GM12872 (cell line): ENCODE data around the gene KLHL3.
A peak's percentile ranks its signal among the peaks of the same experiment; 100 is the strongest.

Experiments
- TF ChIP-seq, protein P1 (sequence below): IDR thresholded peaks from 3 replicates; pipeline ENCODE4 v1.5.1; 2011; ENCODE audit warnings: low read depth, mild to moderate bottlenecking, low read length, moderate library complexity; ENCODE audit not compliant: insufficient read depth

Gene KLHL3, protein sequence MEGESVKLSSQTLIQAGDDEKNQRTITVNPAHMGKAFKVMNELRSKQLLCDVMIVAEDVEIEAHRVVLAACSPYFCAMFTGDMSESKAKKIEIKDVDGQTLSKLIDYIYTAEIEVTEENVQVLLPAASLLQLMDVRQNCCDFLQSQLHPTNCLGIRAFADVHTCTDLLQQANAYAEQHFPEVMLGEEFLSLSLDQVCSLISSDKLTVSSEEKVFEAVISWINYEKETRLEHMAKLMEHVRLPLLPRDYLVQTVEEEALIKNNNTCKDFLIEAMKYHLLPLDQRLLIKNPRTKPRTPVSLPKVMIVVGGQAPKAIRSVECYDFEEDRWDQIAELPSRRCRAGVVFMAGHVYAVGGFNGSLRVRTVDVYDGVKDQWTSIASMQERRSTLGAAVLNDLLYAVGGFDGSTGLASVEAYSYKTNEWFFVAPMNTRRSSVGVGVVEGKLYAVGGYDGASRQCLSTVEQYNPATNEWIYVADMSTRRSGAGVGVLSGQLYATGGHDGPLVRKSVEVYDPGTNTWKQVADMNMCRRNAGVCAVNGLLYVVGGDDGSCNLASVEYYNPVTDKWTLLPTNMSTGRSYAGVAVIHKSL

DNA sequence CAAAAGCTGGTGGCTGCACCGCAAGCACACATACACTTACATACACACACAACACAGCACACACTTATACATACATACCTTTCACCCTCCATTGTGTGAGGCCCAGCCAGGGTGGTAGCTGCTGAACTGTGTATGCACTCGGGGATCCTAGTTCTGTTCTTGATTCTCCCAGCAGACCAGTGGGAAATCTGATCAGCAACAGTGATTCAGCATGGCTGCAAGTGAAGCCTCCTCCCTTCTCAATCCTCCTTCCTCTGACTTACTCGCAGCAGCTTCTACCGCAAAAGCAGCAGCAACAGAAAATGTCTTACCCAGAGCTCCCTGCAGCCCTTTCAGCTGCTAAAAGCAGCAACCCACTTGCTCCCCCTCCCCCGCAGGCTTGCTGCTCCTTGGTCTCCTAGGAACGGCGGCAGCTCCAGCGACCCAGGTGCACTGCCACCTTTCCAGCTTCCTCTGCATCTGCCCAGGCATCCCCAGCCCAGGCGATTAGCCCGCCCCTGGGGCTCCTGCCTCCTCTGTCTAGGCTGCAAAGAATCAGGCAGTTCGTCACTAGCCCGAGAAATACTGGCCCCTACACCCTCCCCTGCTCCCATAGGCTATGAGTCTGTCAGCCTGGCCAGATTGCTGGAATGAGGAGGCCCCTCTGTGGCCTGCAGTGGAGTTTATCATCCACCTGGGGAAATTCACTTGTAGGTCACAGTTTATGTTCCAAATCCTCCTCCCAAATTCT is at the start of gene KLHL3:
Gene KLHL3, minus strand, starts transcription at position 535 of the 730 bp plus-strand sequence. Its CDS starts 443 bp downstream, at position 92.
- TF ChIP-seq, protein P1, sequence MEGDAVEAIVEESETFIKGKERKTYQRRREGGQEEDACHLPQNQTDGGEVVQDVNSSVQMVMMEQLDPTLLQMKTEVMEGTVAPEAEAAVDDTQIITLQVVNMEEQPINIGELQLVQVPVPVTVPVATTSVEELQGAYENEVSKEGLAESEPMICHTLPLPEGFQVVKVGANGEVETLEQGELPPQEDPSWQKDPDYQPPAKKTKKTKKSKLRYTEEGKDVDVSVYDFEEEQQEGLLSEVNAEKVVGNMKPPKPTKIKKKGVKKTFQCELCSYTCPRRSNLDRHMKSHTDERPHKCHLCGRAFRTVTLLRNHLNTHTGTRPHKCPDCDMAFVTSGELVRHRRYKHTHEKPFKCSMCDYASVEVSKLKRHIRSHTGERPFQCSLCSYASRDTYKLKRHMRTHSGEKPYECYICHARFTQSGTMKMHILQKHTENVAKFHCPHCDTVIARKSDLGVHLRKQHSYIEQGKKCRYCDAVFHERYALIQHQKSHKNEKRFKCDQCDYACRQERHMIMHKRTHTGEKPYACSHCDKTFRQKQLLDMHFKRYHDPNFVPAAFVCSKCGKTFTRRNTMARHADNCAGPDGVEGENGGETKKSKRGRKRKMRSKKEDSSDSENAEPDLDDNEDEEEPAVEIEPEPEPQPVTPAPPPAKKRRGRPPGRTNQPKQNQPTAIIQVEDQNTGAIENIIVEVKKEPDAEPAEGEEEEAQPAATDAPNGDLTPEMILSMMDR: no peak

DNA sequence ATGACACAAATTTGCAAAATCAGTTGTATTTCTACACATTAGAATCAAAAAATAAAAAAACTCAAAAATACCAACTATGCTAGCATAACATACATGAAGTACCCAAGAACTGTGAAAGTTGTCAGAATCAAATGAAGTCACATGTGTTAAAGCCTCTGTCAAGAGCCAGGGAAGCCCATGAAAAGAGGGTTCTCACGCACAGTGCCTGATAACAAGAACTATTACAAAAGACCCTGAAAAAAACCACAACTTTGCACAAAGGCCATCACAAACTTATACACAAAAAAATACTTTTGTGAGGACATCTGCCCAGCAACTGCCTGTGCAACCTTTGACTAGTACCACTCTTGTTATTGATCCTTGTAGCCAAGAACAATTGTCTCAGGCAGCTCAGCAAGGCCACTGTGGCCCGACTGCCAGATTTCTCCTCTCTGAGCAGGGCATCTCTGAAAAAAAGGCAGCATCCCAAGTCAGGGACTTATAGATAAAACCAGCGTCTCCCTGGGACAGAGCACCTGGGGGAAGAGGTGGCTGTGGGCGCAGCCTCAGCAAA is 47.2 kb upstream of the KLHL3 start:
- TF ChIP-seq, protein P1: no peak

DNA sequence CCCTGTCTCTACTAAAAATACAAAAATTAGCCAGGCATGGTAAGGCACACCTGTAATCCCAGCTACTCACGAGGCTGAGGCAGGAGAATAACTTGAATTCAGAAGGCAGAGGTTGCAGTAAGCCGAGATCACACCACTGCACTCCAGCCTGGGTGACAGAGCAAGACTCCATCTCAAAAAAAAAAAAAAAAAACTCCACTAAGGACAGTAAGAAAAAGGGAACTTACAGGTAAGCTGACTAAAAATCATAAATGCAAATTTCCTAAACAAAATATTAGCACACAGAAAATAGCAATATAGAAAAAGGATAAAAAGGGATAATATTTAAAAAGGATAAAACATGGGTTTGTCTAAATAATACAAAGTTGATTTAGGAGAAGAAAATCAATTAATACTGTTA is 46.2 kb upstream of the KLHL3 start:
- TF ChIP-seq, protein P1: no peak

DNA sequence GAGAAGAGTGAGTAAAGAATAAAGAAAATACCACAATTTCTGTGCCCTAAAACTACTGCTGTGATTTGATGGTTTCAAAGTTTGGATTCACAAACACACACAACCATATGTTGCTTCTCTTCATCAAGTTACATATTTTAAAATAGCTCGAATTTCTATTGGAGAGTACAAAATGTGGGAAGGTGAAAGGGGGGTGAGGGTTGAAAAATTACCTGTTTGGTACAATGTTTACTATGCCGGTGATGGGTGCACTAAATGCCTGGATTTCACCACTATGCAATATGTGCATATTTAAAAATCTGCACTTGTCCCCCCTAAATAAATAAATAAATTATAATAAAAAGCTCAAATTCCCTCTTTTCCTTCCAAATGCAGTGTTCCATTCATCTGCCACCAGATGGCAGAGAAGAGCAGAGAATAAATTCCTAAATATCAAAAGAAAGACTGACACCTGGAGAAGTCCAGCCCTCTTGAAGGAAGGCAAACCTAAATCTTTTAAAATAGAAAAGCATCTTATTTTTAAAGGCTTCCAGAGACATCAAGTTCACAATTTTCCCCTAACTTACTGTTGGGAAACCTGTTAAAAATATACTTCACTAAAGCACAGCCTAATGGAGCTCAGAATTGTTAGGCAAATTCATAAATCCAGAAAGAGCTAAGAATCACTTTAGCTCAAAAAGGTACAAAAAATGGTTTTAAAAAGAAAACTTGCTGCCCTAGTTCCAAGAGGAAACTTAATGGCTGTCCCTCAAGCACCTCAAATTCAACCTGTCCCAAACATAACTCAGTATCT is 43.1 kb upstream of the KLHL3 start:
- TF ChIP-seq, protein P1: peak; percentile 52

DNA sequence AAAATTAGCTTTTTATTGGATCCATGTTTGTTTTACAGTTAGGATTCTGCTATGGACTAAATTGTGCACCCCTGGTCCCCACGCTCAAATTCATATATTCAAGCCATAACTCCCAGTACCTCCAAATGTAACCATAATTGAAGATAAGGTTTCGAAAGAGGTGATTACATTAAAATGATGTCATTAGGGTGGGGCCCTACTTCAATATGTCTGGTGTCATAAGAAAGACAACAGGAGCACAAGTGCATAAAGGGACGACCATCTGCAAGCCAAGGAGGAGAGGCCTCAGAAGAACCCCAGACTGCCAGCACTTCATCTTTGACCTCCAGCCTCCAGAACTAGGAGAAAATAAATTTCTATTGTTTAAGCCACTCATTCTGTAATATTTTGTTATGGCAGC is 25.7 kb upstream of the KLHL3 start:
- TF ChIP-seq, protein P1: no peak

DNA sequence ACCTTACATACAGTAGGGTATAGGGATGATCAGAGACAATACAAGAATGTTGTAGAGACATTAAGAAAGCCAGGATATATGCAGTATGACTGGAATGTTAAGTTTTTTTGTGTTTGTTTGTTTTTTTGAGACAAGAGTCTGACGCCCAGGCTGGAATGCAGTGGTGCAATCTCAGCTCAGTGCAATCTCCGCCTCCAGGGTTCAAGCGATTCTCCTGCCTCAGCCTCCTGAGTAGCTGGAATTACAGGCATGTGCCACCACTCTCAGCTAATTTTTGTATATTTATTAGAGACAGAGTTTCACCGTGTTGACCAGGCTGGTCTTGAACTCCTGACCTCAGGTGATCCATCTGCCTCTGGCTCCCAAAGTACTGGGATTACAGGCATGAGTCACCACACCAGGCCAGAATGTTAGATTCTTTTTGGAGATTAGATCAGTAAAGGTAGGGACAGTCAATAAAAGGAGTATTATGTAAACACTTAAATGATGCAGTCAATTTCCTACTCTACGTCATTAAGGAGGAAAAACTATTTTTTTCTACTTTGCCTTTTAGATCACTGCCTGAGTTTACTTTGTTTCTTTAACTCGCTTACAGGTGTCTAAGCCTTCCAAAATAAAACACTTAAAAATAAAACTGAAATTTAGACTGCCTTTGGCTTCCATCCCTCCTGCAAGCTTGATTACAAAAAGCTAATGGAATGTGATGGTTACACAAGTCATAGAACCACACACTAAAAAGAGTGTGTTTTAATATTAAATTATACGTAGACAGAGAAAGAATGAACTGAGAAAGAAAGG is 25.0 kb upstream of the KLHL3 start:
- TF ChIP-seq, protein P1: no peak
